ENCODE measurements around the gene ABCC8. TPM values are rescaled to one million over a fixed set of nuclear protein-coding genes. Genes with fewer than 3 reads are reported as not detected.

ABCC8 gene
- total and polyA plus RNA-seq, 12 donors = 0.39 to 216 (median 4.0) TPM; not detected in 1

DNA sequence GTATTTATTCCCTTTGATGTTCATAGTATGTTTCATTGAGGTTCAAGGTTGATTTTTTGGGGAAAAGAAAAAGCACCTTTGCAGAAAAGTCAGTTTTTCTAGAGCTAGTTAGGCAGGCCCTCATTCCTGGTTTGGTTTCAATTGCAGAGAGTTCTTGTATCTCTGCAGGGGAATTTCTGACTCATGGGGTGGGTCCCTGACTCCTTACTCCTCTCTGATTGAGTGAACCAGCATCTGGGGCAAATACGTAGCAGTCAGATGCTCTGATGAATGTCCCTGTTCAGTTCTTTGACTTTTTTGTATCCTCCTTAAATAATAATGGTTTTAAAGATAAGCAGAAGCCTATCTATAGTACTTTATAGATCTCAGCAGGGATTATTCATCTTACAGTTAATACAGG lies 132.7 kb downstream of the ABCC8 start:
- peak in 1 of 7 donors; percentile 40 for DNase-seq
- H3K9me3 ChIP-seq (replicated peaks in 1 of 3) = no peaks in the 10 kb centered on the region
- no peak overlapping the region for H3K27ac ChIP-seq
- WGBS, 4 donors = 80 to 100% (median 93%) methylated on average over 1 of the region's 1 CpG
- no peaks in the 10 kb centered on the region for H3K27me3 ChIP-seq
- intact Hi-C loops (cut with DNase I) = no loop called here
- H3K36me3 ChIP-seq (replicated peaks in 1 of 2) = no peaks in the 10 kb centered on the region
- no peak overlapping the region for H3K4me3 ChIP-seq
- TF ChIP-seq, protein P1, sequence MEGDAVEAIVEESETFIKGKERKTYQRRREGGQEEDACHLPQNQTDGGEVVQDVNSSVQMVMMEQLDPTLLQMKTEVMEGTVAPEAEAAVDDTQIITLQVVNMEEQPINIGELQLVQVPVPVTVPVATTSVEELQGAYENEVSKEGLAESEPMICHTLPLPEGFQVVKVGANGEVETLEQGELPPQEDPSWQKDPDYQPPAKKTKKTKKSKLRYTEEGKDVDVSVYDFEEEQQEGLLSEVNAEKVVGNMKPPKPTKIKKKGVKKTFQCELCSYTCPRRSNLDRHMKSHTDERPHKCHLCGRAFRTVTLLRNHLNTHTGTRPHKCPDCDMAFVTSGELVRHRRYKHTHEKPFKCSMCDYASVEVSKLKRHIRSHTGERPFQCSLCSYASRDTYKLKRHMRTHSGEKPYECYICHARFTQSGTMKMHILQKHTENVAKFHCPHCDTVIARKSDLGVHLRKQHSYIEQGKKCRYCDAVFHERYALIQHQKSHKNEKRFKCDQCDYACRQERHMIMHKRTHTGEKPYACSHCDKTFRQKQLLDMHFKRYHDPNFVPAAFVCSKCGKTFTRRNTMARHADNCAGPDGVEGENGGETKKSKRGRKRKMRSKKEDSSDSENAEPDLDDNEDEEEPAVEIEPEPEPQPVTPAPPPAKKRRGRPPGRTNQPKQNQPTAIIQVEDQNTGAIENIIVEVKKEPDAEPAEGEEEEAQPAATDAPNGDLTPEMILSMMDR (IDR thresholded peaks at IDR 0.05) = no peak
- TF ChIP-seq POLR2A (IDR thresholded peaks at IDR 0.05) = no peak
- no peaks in the 10 kb centered on the region for H3K4me1 ChIP-seq (replicated peaks in 1 of 2)

DNA sequence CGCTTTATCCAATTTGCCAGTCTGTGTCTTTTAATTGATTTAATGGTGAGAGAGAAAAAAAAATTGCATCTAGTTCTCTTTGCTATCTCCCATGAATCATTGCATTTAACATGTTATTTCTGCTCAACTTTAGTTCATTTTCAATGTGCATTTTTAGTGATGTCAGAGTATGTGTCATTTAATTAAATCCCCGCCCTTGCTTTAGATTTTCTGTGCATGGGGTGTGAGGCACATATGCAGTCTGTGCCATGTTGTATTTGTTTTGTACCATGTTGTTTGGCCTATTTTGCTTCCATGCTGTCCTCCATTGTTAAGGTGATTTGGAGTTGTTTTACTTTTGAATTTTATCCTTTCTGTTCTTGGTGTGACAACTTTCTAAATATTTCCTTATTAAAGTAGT lies 133.4 kb downstream of the ABCC8 start:
- intact Hi-C loops (cut with DNase I) = no loop called here
- DNase-seq = no peak
- no peak overlapping the region for H3K4me3 ChIP-seq
- no peaks in the 10 kb centered on the region for H3K27me3 ChIP-seq
- no peaks in the 10 kb centered on the region for H3K36me3 ChIP-seq (replicated peaks in 1 of 2)
- TF ChIP-seq POLR2A (IDR thresholded peaks at IDR 0.05) = no peak
- TF ChIP-seq, protein P1 (IDR thresholded peaks at IDR 0.05) = no peak
- WGBS, 4 donors = 89 to 99% (median 95%) methylated on average over 2 of the region's 2 CpGs
- no peak overlapping the region for H3K27ac ChIP-seq
- H3K4me1 ChIP-seq (replicated peaks in 1 of 2) = no peaks in the 10 kb centered on the region
- no peaks in the 10 kb centered on the region for H3K9me3 ChIP-seq (replicated peaks in 1 of 3)

Other genes with a start within 250 kb of the ABCC8 start
- 100 to 1,000 TPM in 2 of 9 donors, 10 to 100 TPM in 7; 41.8 to 190 (median 75.6) TPM for gene NUCB2, start 200.1 kb downstream of the ABCC8 start, total RNA-seq
- gene NUCB2, start 200.1 kb downstream of the ABCC8 start, polyA plus RNA-seq = 100 to 1,000 TPM; 130 to 339 (median 137) TPM
- 10 to 100 TPM in 1 of 9 donors, 1 to 10 TPM in 7, under 1 TPM in 1; 0.76 to 10.1 (median 1.5) TPM for gene NCR3LG1, start 125.0 kb downstream of the ABCC8 start, total RNA-seq
- 1 to 10 TPM in 1 of 3 donors, under 1 TPM in 2; 0.13 to 3.6 (median 0.32) TPM for gene NCR3LG1, start 125.0 kb downstream of the ABCC8 start, polyA plus RNA-seq
- 1 to 10 TPM in 6 of 9 donors, under 1 TPM in 3; 0.11 to 3.2 (median 1.6) TPM for gene KCNJ11, start 88.2 kb downstream of the ABCC8 start, total RNA-seq
- 1 to 10 TPM in 1 of 3 donors, under 1 TPM in 2; 0.27 to 1.6 (median 0.35) TPM for gene KCNJ11, start 88.2 kb downstream of the ABCC8 start, polyA plus RNA-seq
- 10 to 100 TPM in 1 of 9 donors, 1 to 10 TPM in 2, under 1 TPM in 4, not detected in 2; 0.14 to 16.9 (median 0.88) TPM for gene USH1C, start 67.6 kb upstream of the ABCC8 start, total RNA-seq
- gene USH1C, start 67.6 kb upstream of the ABCC8 start, polyA plus RNA-seq = 1 to 10 TPM in 1 of 3 donors, under 1 TPM in 2; 0.48 to 2.7 (median 0.68) TPM
- not detected for gene OTOG, start 70.4 kb upstream of the ABCC8 start, total RNA-seq
- gene OTOG, start 70.4 kb upstream of the ABCC8 start, polyA plus RNA-seq = not detected
- gene MYOD1, start 242.7 kb upstream of the ABCC8 start, total RNA-seq = not detected
- not detected for gene MYOD1, start 242.7 kb upstream of the ABCC8 start, polyA plus RNA-seq